HG03196 (cell line): Measurements from ENCODE around the gene COMMD1.
"Not testable (repeated sequence)": the region's sequence is repeated elsewhere in the genome, so short reads cannot be mapped to it uniquely, and the experiment has no call there.

Experiments
- ATAC-seq: cut with Tn5 transposase; IDR thresholded peaks from one replicate; pipeline ENCODE4 v1.9.1; 2021; ENCODE audit not compliant: unreplicated experiment

Gene COMMD1

DNA sequence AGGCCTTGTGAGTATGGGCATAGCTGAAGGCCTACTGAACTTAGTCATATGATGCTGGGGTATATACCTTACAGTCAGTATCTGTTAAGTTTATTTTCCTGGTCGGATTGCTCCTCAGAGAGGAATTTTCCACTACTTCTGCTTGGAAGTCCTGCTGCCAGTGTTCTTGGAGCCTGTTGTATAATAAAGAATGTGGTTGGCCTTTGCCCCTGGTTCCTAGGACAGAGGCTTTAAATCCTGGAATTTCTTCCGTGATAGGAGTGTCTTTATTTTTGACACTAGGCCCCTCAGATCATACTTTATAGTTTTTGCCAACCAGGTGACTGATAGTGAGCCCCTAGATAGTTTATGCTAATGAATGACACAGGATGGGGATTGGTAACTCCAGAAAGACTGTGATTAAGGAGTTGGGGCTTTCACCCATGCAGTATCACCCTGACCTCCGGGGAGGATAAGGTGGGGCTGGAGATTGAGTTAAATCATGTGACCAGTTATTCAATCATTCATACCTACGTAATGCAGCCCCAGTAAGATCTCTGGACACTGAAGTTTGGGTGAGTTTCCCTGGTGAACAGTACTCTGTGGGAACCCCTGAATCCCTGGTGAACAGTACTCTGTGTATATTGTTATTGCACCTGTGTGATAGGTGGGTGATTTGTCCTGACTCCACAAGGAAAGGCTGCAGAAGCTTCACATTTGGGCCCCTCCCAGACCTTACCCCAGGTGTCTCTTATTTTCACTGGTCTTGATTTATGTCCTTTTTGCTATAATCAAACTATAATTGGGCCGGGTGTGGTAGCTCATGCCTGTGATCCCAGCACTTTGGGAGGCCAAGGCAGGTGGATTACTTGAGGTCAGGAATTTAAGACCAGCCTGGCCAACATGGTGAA, 56.9 kb downstream of the COMMD1 start:
- no peak for ATAC-seq

GRCh38 chr2:61966087-61966727, 60.7 kb downstream of the COMMD1 start:
- ATAC-seq = no peak

- no peak for ATAC-seq
Measured at GRCh38 chr2:61967262-61967661, 61.8 kb downstream of the COMMD1 start.

GRCh38 chr2:61969376-61969775, 63.9 kb downstream of the COMMD1 start:
- ATAC-seq = no peak

GRCh38 chr2:61970807-61971556, 65.5 kb downstream of the COMMD1 start:
- no peak for ATAC-seq

GRCh38 chr2:61978522-61978921, 73.0 kb downstream of the COMMD1 start:
- no peak for ATAC-seq

- ATAC-seq = no peak
Measured at GRCh38 chr2:61980758-61981157, 75.3 kb downstream of the COMMD1 start.

GRCh38 chr2:61984682-61985081, 79.2 kb downstream of the COMMD1 start:
- no peak for ATAC-seq

GRCh38 chr2:61988462-61989366, 83.2 kb downstream of the COMMD1 start:
- ATAC-seq = no peak

DNA sequence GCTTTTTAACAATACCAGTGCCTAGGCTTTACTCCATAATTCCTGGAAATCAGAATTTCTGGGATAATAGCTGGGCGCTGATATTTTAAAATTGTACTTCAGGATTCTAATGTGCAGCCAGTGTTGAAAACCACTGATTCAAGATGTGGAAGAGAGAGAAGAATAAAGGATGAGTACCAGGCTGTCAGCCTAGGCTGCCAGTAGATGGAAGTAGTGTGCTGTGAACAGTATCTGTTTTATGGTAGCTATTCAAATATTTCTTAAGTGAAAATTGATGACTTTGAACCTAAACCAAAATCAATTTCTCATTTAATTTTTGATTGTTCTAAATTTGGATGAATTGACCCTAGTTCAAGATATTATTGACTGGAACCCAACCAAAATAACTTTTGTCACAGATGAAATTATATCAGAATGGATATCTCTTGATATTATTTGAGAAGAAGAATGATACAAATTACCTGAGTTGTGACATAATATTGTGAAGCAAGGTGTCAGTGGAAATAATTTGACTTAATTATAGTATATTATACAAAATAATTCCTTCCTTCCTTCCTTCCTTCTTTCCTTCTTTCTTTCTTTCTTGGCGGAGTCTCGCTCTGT, 88.0 kb downstream of the COMMD1 start:
- ATAC-seq = no peak

DNA sequence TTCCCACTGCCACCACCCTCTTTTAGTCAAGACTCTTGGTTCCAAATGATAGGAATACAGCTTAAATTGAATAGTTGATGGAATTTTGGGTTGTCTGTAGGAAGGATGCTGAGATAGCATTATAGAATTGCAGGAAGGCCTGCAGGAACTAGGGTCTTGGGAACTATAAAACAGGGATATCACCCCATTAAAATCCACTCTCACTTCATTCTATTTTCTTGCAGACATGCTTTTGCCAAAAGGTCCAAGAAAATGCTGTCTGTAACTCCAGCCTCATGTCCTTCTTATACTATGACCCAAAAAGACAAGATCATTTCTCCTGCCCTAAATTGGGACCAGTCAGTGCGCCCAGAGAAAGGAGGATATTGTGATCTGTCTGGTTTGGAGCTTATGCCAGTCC, 89.1 kb downstream of the COMMD1 start:
- no peak for ATAC-seq

GRCh38 chr2:61995065-61995464, 89.6 kb downstream of the COMMD1 start:
- ATAC-seq = no peak

GRCh38 chr2:61995515-61995914, 90.0 kb downstream of the COMMD1 start:
- peak; percentile 68 for ATAC-seq

DNA sequence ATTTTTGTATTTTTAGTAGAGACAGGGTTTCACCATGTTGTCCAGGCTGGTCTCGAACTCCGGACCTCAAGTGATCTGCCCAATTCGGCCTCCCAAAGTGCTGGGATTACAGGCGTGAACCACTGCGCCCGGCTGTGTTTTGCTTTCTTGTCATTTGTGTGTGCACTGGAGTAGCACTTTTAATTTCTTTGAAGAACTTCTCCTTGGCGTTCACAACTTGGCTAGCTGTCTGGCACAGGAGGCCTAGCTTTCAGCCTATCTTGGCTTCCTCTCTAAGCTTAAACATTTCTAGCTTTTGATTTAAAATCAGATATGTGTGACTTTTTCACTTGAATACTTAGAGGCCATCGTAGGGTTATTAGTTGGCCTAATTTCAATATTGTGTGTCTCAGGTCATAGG, 93.0 kb downstream of the COMMD1 start:
- no peak for ATAC-seq

DNA sequence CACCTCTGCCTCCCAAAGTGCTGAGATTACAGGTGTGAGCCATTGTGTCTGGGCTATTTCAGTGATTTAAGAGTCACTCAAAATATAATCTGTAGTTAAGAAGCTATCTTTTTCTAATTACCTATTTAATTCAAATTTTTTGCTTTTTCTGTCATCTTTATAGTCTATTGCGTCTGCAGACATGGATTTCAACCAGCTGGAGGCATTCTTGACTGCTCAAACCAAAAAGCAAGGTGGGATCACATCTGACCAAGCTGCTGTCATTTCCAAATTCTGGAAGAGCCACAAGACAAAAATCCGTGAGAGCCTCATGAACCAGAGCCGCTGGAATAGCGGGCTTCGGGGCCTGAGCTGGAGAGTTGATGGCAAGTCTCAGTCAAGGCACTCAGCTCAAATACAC, 95.1 kb downstream of the COMMD1 start:
- ATAC-seq = no peak

DNA sequence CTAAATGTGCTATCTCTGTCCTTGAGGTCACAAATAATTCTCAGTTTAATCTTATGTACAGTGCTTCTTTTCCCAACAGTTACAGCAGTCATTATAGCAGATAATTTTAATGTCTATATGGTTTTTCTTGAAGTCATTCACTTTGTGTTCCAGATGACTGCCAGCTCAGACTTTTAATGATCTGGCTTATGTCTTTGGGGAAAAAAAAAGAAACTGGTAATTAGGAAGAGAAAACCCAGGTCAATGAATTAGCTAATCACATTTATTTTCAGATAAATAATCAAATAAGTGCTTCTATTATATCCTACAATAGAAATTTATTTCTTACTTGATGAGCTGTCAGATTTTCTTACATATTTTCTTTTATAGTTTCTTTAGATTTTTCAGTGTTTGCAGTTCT, 96.0 kb downstream of the COMMD1 start:
- ATAC-seq = no peak

DNA sequence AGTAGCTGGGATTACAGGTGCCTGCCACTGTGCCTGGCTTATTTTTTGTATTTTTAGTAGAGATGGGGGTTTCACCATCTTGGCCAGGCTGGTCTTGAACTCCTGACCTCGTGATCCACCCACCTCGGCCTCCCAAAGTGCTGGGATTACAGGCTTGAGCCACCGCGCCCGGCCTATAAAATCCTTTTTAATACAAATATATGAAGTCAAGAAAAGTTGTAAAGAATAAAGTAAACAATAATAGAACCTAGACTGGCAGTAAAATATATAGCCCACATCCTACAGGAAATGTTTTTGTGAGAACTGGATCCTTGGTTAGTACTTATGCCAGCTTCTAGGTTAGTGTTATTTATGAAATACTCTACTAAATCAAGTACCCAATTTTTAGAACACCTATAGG, 99.0 kb downstream of the COMMD1 start:
- ATAC-seq = not testable (repeated sequence)

- ATAC-seq = no peak
Measured at GRCh38 chr2:62007555-62007954, 102.1 kb downstream of the COMMD1 start.

DNA sequence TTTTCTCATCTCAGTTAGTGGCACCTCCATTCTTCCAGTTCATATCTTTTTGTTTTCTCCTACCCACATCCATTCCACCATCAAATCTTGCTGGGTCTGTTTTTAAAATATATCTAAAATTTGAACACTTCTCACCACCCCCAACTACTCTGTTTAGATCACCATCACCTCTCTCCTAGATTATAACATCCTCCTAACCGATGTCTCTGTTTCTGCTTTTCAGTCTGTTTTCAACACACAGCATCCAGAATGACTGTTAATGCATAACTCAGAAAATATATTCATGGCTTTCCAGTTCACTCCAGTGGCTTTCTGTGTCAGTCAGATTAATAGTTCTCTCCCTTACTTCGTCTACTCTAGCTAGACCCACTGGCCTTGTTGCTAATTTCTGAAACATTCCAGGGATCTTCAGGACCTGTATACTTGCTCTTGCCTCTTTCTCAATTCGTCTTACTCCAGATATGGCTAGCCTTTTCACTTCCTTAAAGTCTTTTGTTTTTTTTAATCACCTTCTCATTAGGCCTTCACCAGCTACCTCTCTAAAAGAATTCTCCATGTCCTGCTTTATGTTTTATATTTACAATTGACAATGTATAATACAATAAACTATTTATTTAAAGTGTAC, 105.3 kb downstream of the COMMD1 start:
- ATAC-seq = no peak

GRCh38 chr2:62013641-62014040, 108.2 kb downstream of the COMMD1 start:
- no peak for ATAC-seq
